ENCODE results near the gene POLR2F.
A peak's percentile ranks its signal among the peaks of the same experiment; 100 is the strongest.

The POLR2F gene

DNA sequence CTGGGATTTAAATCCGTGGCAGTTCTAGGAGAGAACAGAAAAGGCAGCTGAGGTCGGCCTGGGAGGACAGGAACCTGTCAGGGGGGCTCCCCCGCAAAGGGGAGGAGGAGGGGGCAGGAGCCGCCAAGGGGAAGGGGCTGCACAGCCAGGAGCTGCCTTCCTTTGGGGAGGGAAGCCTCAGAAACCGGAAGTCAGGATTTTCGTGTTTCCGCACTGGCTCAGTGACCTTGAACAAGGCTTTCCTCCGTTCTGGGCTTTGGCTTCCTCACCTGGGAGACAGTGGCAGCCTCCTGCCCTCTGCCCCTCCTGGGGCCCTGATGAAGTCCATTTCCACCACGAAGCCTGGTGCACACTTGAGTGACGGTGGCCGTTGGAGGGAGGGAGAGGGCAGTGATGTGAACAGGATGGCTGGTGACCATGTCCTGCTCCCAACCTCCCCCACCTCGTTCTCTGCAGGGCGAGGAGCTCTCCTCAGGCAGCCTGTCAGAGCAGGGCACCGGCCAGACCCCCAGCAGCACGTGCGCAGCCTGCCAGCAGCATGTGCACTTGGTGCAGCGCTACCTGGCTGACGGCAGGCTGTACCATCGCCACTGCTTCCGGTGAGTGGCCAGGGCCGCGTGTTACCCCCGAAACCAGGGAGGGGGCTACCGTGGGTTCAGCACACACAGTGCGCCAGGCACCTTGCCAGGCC lies 34.8 kb upstream of the POLR2F start:
- peak overlapping the region; percentile 32 for H3K9ac ChIP-seq (ENCODE audit: insufficient read length, low read depth)
- H3K4me3 ChIP-seq (ENCODE audit: insufficient read length, low read depth): no peak overlapping the region
- peaks cover 2% of the 10 kb centered on the region for H3K4me1 ChIP-seq (ENCODE audit: insufficient read depth, insufficient read length)
- H3K27me3 ChIP-seq (ENCODE audit: insufficient read depth, insufficient read length): no peaks in the 10 kb centered on the region
- H3K9me3 ChIP-seq (ENCODE audit: insufficient read depth, low read length): no peaks in the 10 kb centered on the region
- TF ChIP-seq YY1 (IDR thresholded peaks at IDR 0.05; ENCODE audit: insufficient read depth, insufficient read length) (no peak), ZNF274 (IDR thresholded peaks at IDR 0.05; ENCODE audit: low read depth, low read length) (no peak)
- H3K36me3 ChIP-seq (ENCODE audit: insufficient read depth, insufficient read length, low read length): peaks cover 66% of the 10 kb centered on the region
- no peak for DNase-seq (ENCODE audit: low read depth, low spot score)

DNA sequence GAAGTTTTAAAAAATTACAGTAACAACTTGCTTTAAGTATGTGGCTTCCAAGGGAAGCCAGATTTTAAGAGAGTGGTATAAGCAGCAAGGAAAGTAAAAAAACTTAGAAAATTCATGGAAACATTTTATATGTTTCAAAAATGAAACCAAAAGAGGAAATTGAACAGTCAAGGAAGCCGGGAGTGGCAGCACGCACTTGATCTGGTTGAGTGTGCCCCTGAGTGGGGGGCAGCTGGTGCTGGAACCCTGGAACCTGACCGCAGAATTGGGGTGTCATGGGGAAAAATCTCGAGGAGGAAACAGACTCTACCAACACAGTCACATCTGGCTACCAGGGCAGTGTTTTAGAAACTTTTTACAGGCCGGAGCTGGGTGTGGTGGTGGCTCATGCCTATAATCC lies 33.4 kb upstream of the POLR2F start:
- peaks cover 69% of the 10 kb centered on the region for H3K36me3 ChIP-seq (ENCODE audit: insufficient read depth, insufficient read length, low read length)
- no peaks in the 10 kb centered on the region for H3K27me3 ChIP-seq (ENCODE audit: insufficient read depth, insufficient read length)
- DNase-seq (ENCODE audit: low read depth, low spot score): no peak
- H3K4me1 ChIP-seq (ENCODE audit: insufficient read depth, insufficient read length): peaks cover 6% of the 10 kb centered on the region
- H3K9ac ChIP-seq (ENCODE audit: insufficient read length, low read depth): no peak overlapping the region
- no peak overlapping the region for H3K4me3 ChIP-seq (ENCODE audit: insufficient read length, low read depth)
- no peaks in the 10 kb centered on the region for H3K9me3 ChIP-seq (ENCODE audit: insufficient read depth, low read length)
- no peak for TF ChIP-seq YY1 (IDR thresholded peaks at IDR 0.05; ENCODE audit: insufficient read depth, insufficient read length)
- TF ChIP-seq SUZ12 (IDR thresholded peaks at IDR 0.05; ENCODE audit: extremely low read depth, insufficient read depth, insufficient read length): no peak
- no peak for TF ChIP-seq ZNF274 (IDR thresholded peaks at IDR 0.05; ENCODE audit: low read depth, low read length)

DNA sequence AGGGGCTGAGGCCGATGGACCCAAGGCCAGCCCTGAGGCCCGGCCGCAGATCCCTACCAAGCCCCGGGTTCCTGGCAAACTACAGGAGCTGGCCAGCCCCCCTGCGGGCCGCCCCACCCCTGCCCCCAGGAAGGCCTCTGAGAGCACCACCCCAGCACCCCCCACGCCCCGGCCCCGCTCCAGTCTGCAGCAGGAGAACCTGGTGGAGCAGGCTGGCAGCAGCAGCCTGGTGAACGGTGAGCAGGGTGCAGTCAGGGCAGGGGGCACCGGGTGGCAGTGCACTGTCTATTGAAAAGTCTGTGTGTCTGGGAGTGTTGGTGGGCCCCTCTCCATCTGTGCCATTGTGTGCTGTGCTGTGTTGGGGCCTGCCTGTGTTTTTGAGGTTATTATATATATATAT lies 31.3 kb upstream of the POLR2F start:
- no peak for DNase-seq (ENCODE audit: low read depth, low spot score)
- TF ChIP-seq YY1 (IDR thresholded peaks at IDR 0.05; ENCODE audit: insufficient read depth, insufficient read length) (no peak), SUZ12 (IDR thresholded peaks at IDR 0.05; ENCODE audit: extremely low read depth, insufficient read depth, insufficient read length) (no peak), ZNF274 (IDR thresholded peaks at IDR 0.05; ENCODE audit: low read depth, low read length) (no peak)
- Histone ChIP-seq H3K9me3 (ENCODE audit: insufficient read depth, low read length) (no peaks in the 10 kb centered on the region), H3K36me3 (ENCODE audit: insufficient read depth, insufficient read length, low read length) (peaks cover 71% of the 10 kb centered on the region), H3K4me1 (ENCODE audit: insufficient read depth, insufficient read length) (peaks cover 6% of the 10 kb centered on the region), H3K9ac (ENCODE audit: insufficient read length, low read depth) (no peak overlapping the region), H3K4me3 (ENCODE audit: insufficient read length, low read depth) (no peak overlapping the region), H3K27me3 (ENCODE audit: insufficient read depth, insufficient read length) (no peaks in the 10 kb centered on the region)

DNA sequence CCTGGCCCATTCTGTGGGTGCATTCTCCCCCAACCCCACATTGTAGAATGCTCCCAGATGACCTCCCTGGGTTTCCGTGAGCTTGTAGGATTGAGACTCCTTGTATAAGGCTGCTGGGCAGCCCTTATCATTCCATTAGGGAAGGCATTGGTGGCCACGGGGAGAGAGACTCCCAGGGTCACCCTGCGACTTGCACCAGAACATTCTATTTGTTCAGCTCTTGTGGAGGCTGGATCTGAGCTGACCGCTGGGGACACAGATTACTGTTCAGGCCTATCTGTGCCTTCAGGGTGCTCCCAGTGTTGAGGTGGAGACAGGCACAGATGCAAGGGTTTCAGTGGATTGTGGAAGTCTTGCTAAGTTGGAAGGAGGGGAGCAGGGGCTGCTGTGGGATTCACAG lies 29.6 kb upstream of the POLR2F start:
- no peak for TF ChIP-seq ZNF274 (IDR thresholded peaks at IDR 0.05; ENCODE audit: low read depth, low read length)
- no peak for TF ChIP-seq SUZ12 (IDR thresholded peaks at IDR 0.05; ENCODE audit: extremely low read depth, insufficient read depth, insufficient read length)
- no peak for TF ChIP-seq YY1 (IDR thresholded peaks at IDR 0.05; ENCODE audit: insufficient read depth, insufficient read length)
- H3K9ac ChIP-seq (ENCODE audit: insufficient read length, low read depth): no peak overlapping the region

DNA sequence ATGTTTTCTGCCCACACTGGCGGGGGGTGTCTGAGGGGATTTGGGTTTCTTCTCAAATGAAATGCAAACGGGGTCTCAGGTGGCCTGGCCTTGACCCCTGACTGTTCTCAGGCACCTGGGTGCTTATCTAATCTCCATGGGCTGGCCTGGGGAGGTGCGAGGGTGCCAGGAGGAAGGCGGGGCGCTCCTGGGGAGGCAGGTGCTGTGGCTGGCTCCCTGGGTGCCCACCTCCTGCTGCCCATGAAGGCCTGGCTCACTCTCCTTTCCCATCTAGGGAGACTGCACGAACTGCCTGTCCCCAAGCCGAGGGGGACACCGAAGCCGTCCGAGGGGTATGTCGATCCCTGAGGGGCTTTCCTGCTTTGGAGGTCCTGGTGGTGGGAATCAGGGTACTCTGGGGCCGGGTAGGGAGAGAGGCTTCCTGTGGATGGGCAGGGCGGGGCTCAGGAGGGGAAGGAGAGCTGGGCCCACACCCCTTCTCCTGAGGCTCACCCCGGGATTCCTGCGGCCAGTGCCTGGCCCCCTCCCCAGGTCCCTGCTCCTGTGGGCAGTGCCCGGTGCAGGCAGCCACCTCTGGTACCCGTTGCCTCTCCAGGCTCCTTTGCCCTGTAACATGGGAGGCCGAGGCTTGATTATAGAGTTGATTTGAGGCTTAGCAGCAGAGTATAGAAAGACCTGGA lies 29.0 kb upstream of the POLR2F start:
- no peak for TF ChIP-seq YY1 (IDR thresholded peaks at IDR 0.05; ENCODE audit: insufficient read depth, insufficient read length)
- no peak for TF ChIP-seq ZNF274 (IDR thresholded peaks at IDR 0.05; ENCODE audit: low read depth, low read length)
- no peak for TF ChIP-seq SUZ12 (IDR thresholded peaks at IDR 0.05; ENCODE audit: extremely low read depth, insufficient read depth, insufficient read length)
- Histone ChIP-seq H3K4me1 (ENCODE audit: insufficient read depth, insufficient read length) (peaks cover 6% of the 10 kb centered on the region), H3K4me3 (ENCODE audit: insufficient read length, low read depth) (no peak overlapping the region), H3K27me3 (ENCODE audit: insufficient read depth, insufficient read length) (no peaks in the 10 kb centered on the region), H3K9me3 (ENCODE audit: insufficient read depth, low read length) (no peaks in the 10 kb centered on the region), H3K36me3 (ENCODE audit: insufficient read depth, insufficient read length, low read length) (peaks cover 65% of the 10 kb centered on the region), H3K9ac (ENCODE audit: insufficient read length, low read depth) (no peak overlapping the region)
- no peak for DNase-seq (ENCODE audit: low read depth, low spot score)

More for the DNA sequence above, 29.6 kb upstream of the POLR2F start:
- Histone ChIP-seq H3K27me3 (ENCODE audit: insufficient read depth, insufficient read length) (no peaks in the 10 kb centered on the region), H3K4me1 (ENCODE audit: insufficient read depth, insufficient read length) (peaks cover 6% of the 10 kb centered on the region), H3K4me3 (ENCODE audit: insufficient read length, low read depth) (no peak overlapping the region), H3K9me3 (ENCODE audit: insufficient read depth, low read length) (no peaks in the 10 kb centered on the region), H3K36me3 (ENCODE audit: insufficient read depth, insufficient read length, low read length) (peaks cover 64% of the 10 kb centered on the region)
- no peak for DNase-seq (ENCODE audit: low read depth, low spot score)

DNA sequence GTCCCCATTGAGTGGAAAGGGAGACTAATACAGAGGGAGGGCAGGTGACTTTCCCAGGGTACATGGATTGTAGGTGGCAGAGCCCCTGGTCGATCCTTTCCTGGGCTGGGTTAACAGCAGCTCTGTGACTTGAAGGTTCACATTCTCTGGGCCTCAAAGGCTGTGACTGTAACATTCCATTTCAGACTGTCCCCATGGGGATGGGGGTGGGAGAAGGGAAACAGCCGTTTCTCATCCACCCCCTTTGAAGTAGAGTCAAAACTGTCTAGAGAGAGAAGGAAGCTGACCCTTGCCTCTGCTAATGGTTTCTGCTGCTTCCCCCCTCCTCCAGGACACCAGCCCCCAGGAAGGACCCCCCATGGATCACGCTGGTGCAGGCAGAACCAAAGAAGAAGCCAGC lies 28.2 kb upstream of the POLR2F start:
- Histone ChIP-seq H3K4me3 (ENCODE audit: insufficient read length, low read depth) (no peak overlapping the region), H3K9me3 (ENCODE audit: insufficient read depth, low read length) (no peaks in the 10 kb centered on the region), H3K4me1 (ENCODE audit: insufficient read depth, insufficient read length) (peaks cover 8% of the 10 kb centered on the region), H3K9ac (ENCODE audit: insufficient read length, low read depth) (no peak overlapping the region), H3K27me3 (ENCODE audit: insufficient read depth, insufficient read length) (no peaks in the 10 kb centered on the region), H3K36me3 (ENCODE audit: insufficient read depth, insufficient read length, low read length) (peaks cover 69% of the 10 kb centered on the region)
- TF ChIP-seq ZNF274 (IDR thresholded peaks at IDR 0.05; ENCODE audit: low read depth, low read length): no peak
- no peak for TF ChIP-seq YY1 (IDR thresholded peaks at IDR 0.05; ENCODE audit: insufficient read depth, insufficient read length)
- DNase-seq (ENCODE audit: low read depth, low spot score): no peak

DNA sequence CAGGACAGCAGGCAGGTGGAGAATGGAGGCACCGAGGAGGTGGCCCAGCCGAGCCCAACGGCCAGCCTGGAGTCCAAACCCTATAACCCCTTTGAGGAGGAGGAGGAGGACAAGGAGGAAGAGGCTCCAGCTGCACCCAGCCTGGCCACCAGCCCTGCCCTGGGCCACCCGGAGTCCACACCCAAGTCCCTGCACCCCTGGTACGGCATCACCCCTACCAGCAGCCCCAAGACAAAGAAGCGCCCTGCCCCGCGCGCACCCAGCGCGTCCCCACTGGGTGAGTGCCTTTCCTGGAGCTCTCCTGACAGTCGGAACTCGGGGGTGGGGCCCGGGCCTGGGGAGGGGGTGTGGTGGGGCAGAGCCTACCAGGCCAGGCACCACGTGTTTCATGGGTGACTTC lies 27.7 kb upstream of the POLR2F start:
- no peak overlapping the region for H3K9ac ChIP-seq (ENCODE audit: insufficient read length, low read depth)
- H3K4me1 ChIP-seq (ENCODE audit: insufficient read depth, insufficient read length): peaks cover 8% of the 10 kb centered on the region
- no peaks in the 10 kb centered on the region for H3K9me3 ChIP-seq (ENCODE audit: insufficient read depth, low read length)
- DNase-seq (ENCODE audit: low read depth, low spot score): no peak
- no peaks in the 10 kb centered on the region for H3K27me3 ChIP-seq (ENCODE audit: insufficient read depth, insufficient read length)
- peaks cover 73% of the 10 kb centered on the region for H3K36me3 ChIP-seq (ENCODE audit: insufficient read depth, insufficient read length, low read length)
- H3K4me3 ChIP-seq (ENCODE audit: insufficient read length, low read depth): no peak overlapping the region
- TF ChIP-seq YY1 (IDR thresholded peaks at IDR 0.05; ENCODE audit: insufficient read depth, insufficient read length) (no peak), ZNF274 (IDR thresholded peaks at IDR 0.05; ENCODE audit: low read depth, low read length) (no peak), SUZ12 (IDR thresholded peaks at IDR 0.05; ENCODE audit: extremely low read depth, insufficient read depth, insufficient read length) (no peak)
